Endothelial cell of umbilical vein (primary cell): ENCODE data around the gene CA5A. TPM values are rescaled to one million over a fixed set of nuclear protein-coding genes. Genes with fewer than 3 reads are reported as not detected.
"Not testable (repeated sequence)": the region's sequence is repeated elsewhere in the genome, so short reads cannot be mapped to it uniquely, and the experiment has no call there.

Experiments used
- BruUV-seq: library from RNA; stranded (reverse); fragments of 400-500 nt; replicated peaks from 2 replicates; lab custom pipeline; 2021; lab: Mats Ljungman, UMichigan
- CTCF ChIA-PET: fragments of 300-600, 350-600 bp; sonication (Branson Sonifier 250); formaldehyde crosslinking; loops from one replicate; lab custom pipeline; 2021; ENCODE audit warnings: antibody characterized with exemption, inconsistent platforms; lab: Charles Lee
- POLR2A ChIA-PET: fragments of 300-600, 350-600 bp; sonication (Branson Sonifier 250); formaldehyde crosslinking; loops from one replicate; lab custom pipeline; 2021; ENCODE audit warnings: antibody characterized with exemption, inconsistent platforms; lab: Charles Lee
- DNase-seq: peaks from one replicate; pipeline ENCODE4 v3.0.0-alpha.2; 2011; ENCODE audit warnings: low read depth, low spot score
- FAIRE-seq: peaks from 2 replicates; lab custom pipeline; 2011; peaks lifted over from hg19 to GRCh38; lab: Jason Lieb, UNC
- H2AFZ ChIP-seq: 2 replicates; pipeline ENCODE4 v1.6.0; 2012; ENCODE audit warnings: low read depth, low read length, control low read depth, inconsistent platforms
- H3K27ac ChIP-seq: 2 replicates; pipeline ENCODE4 v1.5.1; 2011; ENCODE audit warnings: low read depth, mild to moderate bottlenecking, control low read depth, low read length, moderate library complexity; ENCODE audit not compliant: insufficient read depth
- H3K27me3 ChIP-seq, 2 experiments: 2 replicates each; pipeline versions ENCODE4 v1.6.0 to v1.6.1; 2011; ENCODE audit warnings: low read length in 2 of 2, mixed read lengths in 1 of 2; ENCODE audit not compliant: control insufficient read depth in 2 of 2, insufficient read depth in 2 of 2
- H3K36me3 ChIP-seq, 2 experiments: 2 replicates in 1 of 2; 3 replicates in 1 of 2; pipeline ENCODE4 v1.5.1; 2011; ENCODE audit warnings: low read length in 2 of 2, mild to moderate bottlenecking in 1 of 2, moderate library complexity in 1 of 2; ENCODE audit not compliant: control insufficient read depth in 2 of 2, insufficient read depth in 2 of 2; ENCODE audit errors: extremely low read depth in 1 of 2
- H3K4me1 ChIP-seq: 3 replicates; pipeline ENCODE4 v1.5.1; 2011; ENCODE audit warnings: mild to moderate bottlenecking, low read length; ENCODE audit not compliant: control insufficient read depth, insufficient read depth; ENCODE audit errors: extremely low read depth
- H3K4me2 ChIP-seq: 2 replicates; pipeline ENCODE4 v1.6.1; 2011; ENCODE audit warnings: low read length, control low read depth, mixed read lengths; ENCODE audit not compliant: insufficient read depth
- H3K4me3 ChIP-seq, 3 experiments: fragments of 200-600 bp in 1 of 3; sonication (generic), shearing (Covaris generic) in 1 of 3; replicated peaks in 1 of 3; 2 replicates each; pipeline ENCODE4 v1.5.1; 2011 to 2016; ENCODE audit warnings: control low read depth in 3 of 3, low read length in 3 of 3, mild to moderate bottlenecking in 2 of 3, inconsistent platforms in 1 of 3, low read depth in 1 of 3, moderate library complexity in 1 of 3; ENCODE audit not compliant: insufficient read depth in 1 of 3
- H3K79me2 ChIP-seq: 2 replicates; pipeline ENCODE4 v1.6.0; 2012; ENCODE audit warnings: low read length, inconsistent platforms; ENCODE audit not compliant: control insufficient read depth, insufficient read depth
- H3K9ac ChIP-seq: replicated peaks from 2 replicates; pipeline ENCODE3; 2011; ENCODE audit warnings: low read length, control low read depth; ENCODE audit not compliant: insufficient read depth; ENCODE audit errors: extremely low read depth
- H3K9me1 ChIP-seq: replicated peaks from 3 replicates; pipeline ENCODE4 v1.6.0; 2011; ENCODE audit warnings: mild to moderate bottlenecking, low read length; ENCODE audit not compliant: control insufficient read depth, insufficient read depth; ENCODE audit errors: extremely low read depth
- H3K9me3 ChIP-seq: replicated peaks from 2 replicates; pipeline ENCODE4 v1.5.1; 2012; ENCODE audit warnings: low read length, inconsistent platforms; ENCODE audit not compliant: control insufficient read depth, insufficient read depth
- H4K20me1 ChIP-seq: replicated peaks from 2 replicates; pipeline ENCODE3; 2011; ENCODE audit warnings: mild to moderate bottlenecking, low read length; ENCODE audit not compliant: control insufficient read depth, insufficient read depth; ENCODE audit errors: extremely low read depth
- EZH2 ChIP-seq: IDR thresholded peaks from 2 replicates; pipeline ENCODE4 v1.6.1; 2012; ENCODE audit warnings: borderline replicate concordance, low read depth, mild to moderate bottlenecking, moderate library complexity, low read length, inconsistent platforms; ENCODE audit not compliant: severe bottlenecking
- FOS ChIP-seq: IDR thresholded peaks from 2 replicates; pipeline ENCODE4 v1.6.1; 2011; ENCODE audit warnings: mild to moderate bottlenecking, low read length, moderate library complexity, borderline replicate concordance; ENCODE audit not compliant: insufficient read depth
- GATA2 ChIP-seq: IDR thresholded peaks from 2 replicates; pipeline ENCODE4 v1.7.0; 2011; ENCODE audit warnings: low read depth, mild to moderate bottlenecking, moderate library complexity, mixed read lengths, low read length; ENCODE audit not compliant: insufficient read length, insufficient read depth
- JUN ChIP-seq: IDR thresholded peaks from 2 replicates; pipeline ENCODE4 v1.6.1; 2011; ENCODE audit warnings: borderline replicate concordance, low read depth; ENCODE audit not compliant: insufficient read length, insufficient read depth
- MYC ChIP-seq: IDR thresholded peaks from one replicate; pipeline ENCODE4 v1.6.1; 2011; ENCODE audit warnings: mild to moderate bottlenecking, low read depth, low read length
- POLR2A ChIP-seq: IDR thresholded peaks from 2 replicates; pipeline ENCODE4 v1.6.1; 2012; ENCODE audit warnings: low read depth, mild to moderate bottlenecking, control low read depth, low read length
- POLR2AphosphoS5 ChIP-seq: IDR thresholded peaks from 2 replicates; pipeline ENCODE4 v1.6.1; 2012; ENCODE audit warnings: low read depth, mild to moderate bottlenecking, control low read depth, low read length, moderate library complexity; ENCODE audit not compliant: insufficient read depth
- dilution Hi-C: fragments of 300-500 bp; cut with MboI; formaldehyde crosslinking; loops from one replicate; pipeline ENCODE4 v1.15.0; 2019; ENCODE audit warnings: low sequenced_read_pairs; ENCODE audit not compliant: extremely low pct_ligation_motif_present
- intact Hi-C: fragments of 100-400 bp; cut with micrococcal nuclease; formaldehyde crosslinking; loops from one replicate; pipeline ENCODE4 v1.10.0; 2022
- polyA plus RNA-seq, 4 experiments: library from polyadenylated mRNA; depleted of rRNA in 3 of 4; stranded (reverse) in 3 of 4; unstranded in 1 of 4; fragments of >200 nt; gene quantifications; 2 replicates each; pipeline versions ENCODE4 v1.2.1 to v1.2.3, GENCODE V29; 2011 to 2012; ENCODE audit warnings: missing spikeins in 1 of 4
- total RNA-seq: library from RNA; stranded (reverse); gene quantifications from 2 replicates; pipeline ENCODE4 v1.2.3, GENCODE V29; 2021
- TF ChIP-seq, protein P1 (sequence below), 2 donors: IDR thresholded peaks; 1 replicate in 1 of 2; 2 replicates in 1 of 2; pipeline ENCODE4 v1.5.1; 2011; ENCODE audit warnings: low read length in 2 of 2, mild to moderate bottlenecking in 2 of 2, moderate library complexity in 2 of 2, control low read depth in 1 of 2, inconsistent platforms in 1 of 2, low read depth in 1 of 2; ENCODE audit not compliant: insufficient read depth in 1 of 2; ENCODE audit errors: extremely low read depth in 1 of 2
- TF ChIP-seq, protein P2 (sequence below): IDR thresholded peaks from 2 replicates; pipeline ENCODE4 v1.6.1; 2011; ENCODE audit not compliant: insufficient read depth, insufficient read length

The CA5A gene
- total and polyA plus RNA-seq, 2 donors (not counting 3 experiments of a cell fraction or from before 2014, with no cell fraction given), result not detected

DNA sequence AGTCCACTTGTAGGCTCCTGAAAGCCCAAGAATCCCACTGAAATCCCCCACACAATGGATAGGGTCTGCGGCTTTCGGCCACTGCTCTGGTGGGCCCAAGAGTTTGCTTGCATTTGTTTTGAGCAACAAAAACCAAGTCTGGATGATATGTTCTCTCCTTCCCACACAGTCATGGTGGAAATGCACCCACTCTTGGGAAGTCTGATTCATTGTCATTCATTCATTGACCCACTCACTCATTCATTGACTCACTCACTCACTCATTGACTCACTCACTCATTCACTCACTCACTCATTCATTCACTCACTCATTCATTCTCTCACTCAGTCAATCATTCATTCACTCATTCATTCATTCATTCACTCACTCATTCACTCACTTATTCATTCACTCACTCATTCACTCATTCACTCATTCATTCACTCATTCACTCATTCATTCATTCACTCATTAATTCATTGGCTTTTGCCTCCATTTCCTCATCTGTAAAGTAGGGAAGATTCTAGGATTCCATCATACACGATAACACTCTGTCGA, 2.2 kb upstream of the CA5A start:
- Histone ChIP-seq H3K9me1 (no peaks in the 10 kb centered on the region), H3K4me2 (no peak overlapping the region), H4K20me1 (no peaks in the 10 kb centered on the region), H3K79me2 (no peaks in the 10 kb centered on the region), H3K27me3 (peaks cover 0 to 1% of the 10 kb centered on the region in 2 experiments), H2AFZ (no peak overlapping the region), H3K9ac (no peak overlapping the region), H3K36me3 (no peaks in the 10 kb centered on the region), H3K4me3 (no peak overlapping the region), H3K27ac (no peak overlapping the region), H3K4me1 (no peaks in the 10 kb centered on the region), H3K9me3 (no peaks in the 10 kb centered on the region)
- CTCF ChIA-PET, result no interaction called here
- dilution Hi-C loops, result no loop called here
- no TSS peak for BruUV-seq
- TF ChIP-seq, protein P1, sequence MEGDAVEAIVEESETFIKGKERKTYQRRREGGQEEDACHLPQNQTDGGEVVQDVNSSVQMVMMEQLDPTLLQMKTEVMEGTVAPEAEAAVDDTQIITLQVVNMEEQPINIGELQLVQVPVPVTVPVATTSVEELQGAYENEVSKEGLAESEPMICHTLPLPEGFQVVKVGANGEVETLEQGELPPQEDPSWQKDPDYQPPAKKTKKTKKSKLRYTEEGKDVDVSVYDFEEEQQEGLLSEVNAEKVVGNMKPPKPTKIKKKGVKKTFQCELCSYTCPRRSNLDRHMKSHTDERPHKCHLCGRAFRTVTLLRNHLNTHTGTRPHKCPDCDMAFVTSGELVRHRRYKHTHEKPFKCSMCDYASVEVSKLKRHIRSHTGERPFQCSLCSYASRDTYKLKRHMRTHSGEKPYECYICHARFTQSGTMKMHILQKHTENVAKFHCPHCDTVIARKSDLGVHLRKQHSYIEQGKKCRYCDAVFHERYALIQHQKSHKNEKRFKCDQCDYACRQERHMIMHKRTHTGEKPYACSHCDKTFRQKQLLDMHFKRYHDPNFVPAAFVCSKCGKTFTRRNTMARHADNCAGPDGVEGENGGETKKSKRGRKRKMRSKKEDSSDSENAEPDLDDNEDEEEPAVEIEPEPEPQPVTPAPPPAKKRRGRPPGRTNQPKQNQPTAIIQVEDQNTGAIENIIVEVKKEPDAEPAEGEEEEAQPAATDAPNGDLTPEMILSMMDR (IDR thresholded peaks at IDR 0.05; ENCODE audit: extremely low read depth in 1 of 2, insufficient read depth in 1 of 2, low read depth in 1 of 2, low read length in 2 of 2), result no peak
- TF ChIP-seq JUN, result no peak
- TF ChIP-seq, protein P2, sequence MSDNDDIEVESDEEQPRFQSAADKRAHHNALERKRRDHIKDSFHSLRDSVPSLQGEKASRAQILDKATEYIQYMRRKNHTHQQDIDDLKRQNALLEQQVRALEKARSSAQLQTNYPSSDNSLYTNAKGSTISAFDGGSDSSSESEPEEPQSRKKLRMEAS, result no peak
- no peak for TF ChIP-seq FOS
- no peak for TF ChIP-seq MYC
- no peak for TF ChIP-seq POLR2AphosphoS5
- no peak for TF ChIP-seq POLR2A
- TF ChIP-seq GATA2, result no peak
- TF ChIP-seq EZH2, result no peak
- DNase-seq, result no peak
- no peak for FAIRE-seq
- POLR2A ChIA-PET, result no interaction called here
- intact Hi-C loops, result no loop called here

DNA sequence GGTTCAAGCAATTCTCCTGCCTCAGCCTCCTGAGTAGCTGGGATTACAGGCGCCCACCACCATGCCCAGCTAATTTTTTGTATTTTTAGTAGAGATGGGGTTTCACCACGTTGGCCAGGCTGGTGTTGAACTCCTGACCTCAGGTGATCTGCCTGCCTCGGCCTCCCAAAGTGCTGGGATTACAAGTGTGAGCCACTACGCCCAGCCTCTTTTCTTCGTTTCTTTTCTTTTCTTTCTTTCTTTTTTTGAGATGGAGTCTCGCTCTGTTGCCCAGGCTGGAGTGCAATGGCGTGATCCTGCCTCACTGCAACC, 858 bp upstream of the CA5A start:
- CTCF ChIA-PET, result not testable (repeated sequence)

DNA sequence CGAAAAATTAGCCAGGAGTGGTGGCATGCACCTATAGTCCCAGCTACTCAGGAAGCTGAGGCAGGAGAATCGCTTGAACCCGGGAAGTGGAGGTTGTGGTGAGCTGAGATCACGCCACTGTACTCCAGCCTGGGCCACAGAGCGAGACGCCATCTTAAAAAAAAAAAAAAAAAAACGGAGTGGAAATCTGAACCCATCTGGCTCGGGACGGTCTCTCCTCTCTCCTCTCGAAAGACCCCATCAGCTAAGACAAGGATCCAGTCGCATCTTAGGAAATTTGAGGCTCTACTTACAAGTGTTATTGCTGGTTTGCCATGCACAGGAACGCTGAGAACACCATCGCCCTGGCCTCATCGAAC, 334 bp downstream of the CA5A start:
- H3K9me3 ChIP-seq, DNase-seq, FAIRE-seq, H3K27ac ChIP-seq, H3K4me2 ChIP-seq, H3K4me3 ChIP-seq, H3K9ac ChIP-seq, POLR2A ChIA-PET, H4K20me1 ChIP-seq, H3K36me3 ChIP-seq, dilution Hi-C loops, BruUV-seq, H3K79me2 ChIP-seq, intact Hi-C loops, H2AFZ ChIP-seq, H3K27me3 ChIP-seq, H3K4me1 ChIP-seq, H3K9me1 ChIP-seq: not testable (repeated sequence)
- CTCF ChIA-PET, result interaction anchor here (0.7 kb wide), 1 partner anchor 781 kb away, joined by 3 read pairs; no protein-coding TSS in a partner anchor

More for the DNA sequence above, 858 bp upstream of the CA5A start:
- intact Hi-C loops, H4K20me1 ChIP-seq, H3K27ac ChIP-seq, H3K9me3 ChIP-seq, H3K4me2 ChIP-seq, FAIRE-seq, DNase-seq, H3K4me1 ChIP-seq, H2AFZ ChIP-seq, H3K36me3 ChIP-seq, H3K79me2 ChIP-seq, H3K9ac ChIP-seq, dilution Hi-C loops, BruUV-seq, H3K9me1 ChIP-seq, POLR2A ChIA-PET, H3K4me3 ChIP-seq, H3K27me3 ChIP-seq: not testable (repeated sequence)
